H9 (cell line): ENCODE data around the gene TREM1. TPM values are rescaled to one million over a fixed set of nuclear protein-coding genes. Genes with fewer than 3 reads are reported as not detected.

Experiments used
- DNase-seq: peaks from one replicate; pipeline ENCODE4 v3.0.0-alpha.2; 2017
- H2AFZ ChIP-seq: one replicate; pipeline ENCODE4 v1.6.1; 2013; ENCODE audit warnings: mild to moderate bottlenecking, low read length, control low read depth, moderate library complexity
- H2AK5ac ChIP-seq: 2 replicates; pipeline ENCODE4 v1.6.1; 2013; ENCODE audit warnings: low read length, control low read depth, mixed read lengths; ENCODE audit not compliant: insufficient read length
- H2BK120ac ChIP-seq: one replicate; pipeline ENCODE4 v1.6.1; 2013; ENCODE audit warnings: low read depth, mild to moderate bottlenecking, low read length, control low read depth, inconsistent platforms; ENCODE audit not compliant: poor library complexity, severe bottlenecking
- H2BK12ac ChIP-seq: 2 replicates; pipeline ENCODE4 v1.6.1; 2013; ENCODE audit warnings: low read length, control low read depth, mixed read lengths, low read depth; ENCODE audit not compliant: insufficient read length
- H2BK15ac ChIP-seq: 2 replicates; pipeline ENCODE4 v1.6.1; 2013; ENCODE audit warnings: low read depth, low read length, control low read depth
- H2BK20ac ChIP-seq: one replicate; pipeline ENCODE4 v1.6.1; 2013; ENCODE audit warnings: low read depth, mild to moderate bottlenecking, low read length, control low read depth, inconsistent platforms; ENCODE audit not compliant: poor library complexity, severe bottlenecking
- H2BK5ac ChIP-seq: 2 replicates; pipeline ENCODE4 v1.6.1; 2013; ENCODE audit warnings: low read length, control low read depth, mixed read lengths; ENCODE audit not compliant: insufficient read length
- H3K14ac ChIP-seq: 2 replicates; pipeline ENCODE4 v1.6.1; 2013; ENCODE audit warnings: low read length, control low read depth; ENCODE audit not compliant: insufficient read depth
- H3K18ac ChIP-seq: 2 replicates; pipeline ENCODE4 v1.6.1; 2013; ENCODE audit warnings: low read depth, mild to moderate bottlenecking, mixed read lengths, low read length, control low read depth; ENCODE audit not compliant: insufficient read length
- H3K23ac ChIP-seq: 2 replicates; pipeline ENCODE4 v1.6.1; 2013; ENCODE audit warnings: low read length, control low read depth, mixed read lengths, low read depth; ENCODE audit not compliant: insufficient read length
- H3K23me2 ChIP-seq: 2 replicates; pipeline ENCODE4 v1.6.1; 2013; ENCODE audit warnings: low read depth, mild to moderate bottlenecking, mixed read lengths, low read length, control low read depth; ENCODE audit not compliant: insufficient read length, poor library complexity, severe bottlenecking
- H3K27ac ChIP-seq: 2 replicates; pipeline ENCODE4 v1.5.1; 2013; ENCODE audit warnings: low read length, control low read depth, mixed read lengths, low read depth; ENCODE audit not compliant: insufficient read length
- H3K27me3 ChIP-seq: 2 replicates; pipeline ENCODE4 v1.6.1; 2013; ENCODE audit warnings: low read length, control low read depth, inconsistent platforms; ENCODE audit not compliant: insufficient read depth
- H3K4ac ChIP-seq: 2 replicates; pipeline ENCODE4 v1.6.1; 2013; ENCODE audit warnings: low read depth, mild to moderate bottlenecking, control low read depth, inconsistent platforms, low read length, moderate library complexity
- H3K4me1 ChIP-seq: 2 replicates; pipeline ENCODE4 v1.6.1; 2013; ENCODE audit warnings: low read length, control low read depth, inconsistent platforms; ENCODE audit not compliant: insufficient read depth
- H3K4me2 ChIP-seq: 2 replicates; pipeline ENCODE4 v1.6.1; 2013; ENCODE audit warnings: low read length, control low read depth, mixed read lengths; ENCODE audit not compliant: insufficient read length, insufficient read depth
- H3K56ac ChIP-seq: 2 replicates; pipeline ENCODE4 v1.6.1; 2013; ENCODE audit warnings: low read depth, mild to moderate bottlenecking, mixed read lengths, low read length, control low read depth; ENCODE audit not compliant: insufficient read length
- H3K79me1 ChIP-seq: 2 replicates; pipeline ENCODE4 v1.6.1; 2013; ENCODE audit warnings: low read depth, mild to moderate bottlenecking, moderate library complexity, low read length, control low read depth, inconsistent platforms; ENCODE audit not compliant: insufficient read depth, poor library complexity, severe bottlenecking
- H3K79me2 ChIP-seq: 2 replicates; pipeline ENCODE4 v1.6.1; 2013; ENCODE audit warnings: low read length, control low read depth, inconsistent platforms; ENCODE audit not compliant: insufficient read depth
- H3K9ac ChIP-seq: 2 replicates; pipeline ENCODE4 v1.6.1; 2013; ENCODE audit warnings: low read length, control low read depth, mixed read lengths; ENCODE audit not compliant: insufficient read length; ENCODE audit errors: extremely low read depth
- H3K9me3 ChIP-seq: one replicate; pipeline ENCODE4 v1.6.1; 2013; ENCODE audit warnings: low read depth, low read length, inconsistent platforms; ENCODE audit not compliant: control insufficient read depth
- H3T11ph ChIP-seq: one replicate; pipeline ENCODE4 v1.6.1; 2013; ENCODE audit warnings: mild to moderate bottlenecking, low read length, control low read depth, inconsistent platforms
- H4K20me1 ChIP-seq: one replicate; pipeline ENCODE4 v1.6.1; 2013; ENCODE audit not compliant: control insufficient read depth, insufficient read length, insufficient read depth
- H4K5ac ChIP-seq: 2 replicates; pipeline ENCODE4 v1.6.1; 2013; ENCODE audit warnings: low read depth, mild to moderate bottlenecking, mixed read lengths, low read length, control low read depth; ENCODE audit not compliant: insufficient read length
- H4K8ac ChIP-seq: replicated peaks from 2 replicates; pipeline ENCODE4 v1.6.1; 2013; ENCODE audit warnings: low read length, control low read depth, mixed read lengths, low read depth; ENCODE audit not compliant: insufficient read length
- H4K91ac ChIP-seq: 2 replicates; pipeline ENCODE4 v1.6.1; 2013; ENCODE audit warnings: low read depth, mild to moderate bottlenecking, moderate library complexity, mixed read lengths, low read length, control low read depth; ENCODE audit not compliant: insufficient read length
- H3K27ac Mint-ChIP-seq, 3 experiments: 2 replicates in 2 of 3; 3 replicates in 1 of 3; pipeline ENCODE4 v1.8.0; 2020 to 2021; ENCODE audit warnings: mixed read lengths in 3 of 3, mild to moderate bottlenecking in 1 of 3, moderate library complexity in 1 of 3
- H3K27me3 Mint-ChIP-seq: 2 replicates; pipeline ENCODE4 v1.8.0; 2021; ENCODE audit warnings: low read depth, mild to moderate bottlenecking, moderate library complexity, mixed read lengths
- H3K36me3 Mint-ChIP-seq, 3 experiments: 2 replicates in 2 of 3; 3 replicates in 1 of 3; pipeline ENCODE4 v1.8.0; 2020 to 2021; ENCODE audit warnings: low read depth in 3 of 3, mixed read lengths in 3 of 3; ENCODE audit not compliant: insufficient read depth in 1 of 3
- H3K4me1 Mint-ChIP-seq, 2 experiments: 2 replicates each; pipeline ENCODE4 v1.8.0; 2020; ENCODE audit warnings: mixed read lengths in 2 of 2
- H3K4me3 Mint-ChIP-seq, 2 experiments: 2 replicates in 1 of 2; 3 replicates in 1 of 2; pipeline ENCODE4 v1.8.0; 2020 to 2021; ENCODE audit warnings: mild to moderate bottlenecking in 2 of 2, mixed read lengths in 2 of 2, moderate library complexity in 1 of 2
- H3K9me3 Mint-ChIP-seq, 2 experiments: 2 replicates in 1 of 2; 3 replicates in 1 of 2; pipeline ENCODE4 v1.8.0; 2020; ENCODE audit warnings: mild to moderate bottlenecking in 2 of 2, mixed read lengths in 2 of 2, moderate library complexity in 1 of 2
- CTCF ChIP-seq: fragments of 200-600 bp; sonication (generic); conservative IDR thresholded peaks from 3 replicates; pipeline ENCODE4 v1.8.0; 2021; ENCODE audit warnings: antibody characterized with exemption, mild to moderate bottlenecking
- WGBS: extraction: QIAGEN DNeasy Blood & Tissue Kit; methylation state at CpG from one replicate; pipeline ENCODE4 v1.1.7; 2013; ENCODE audit warnings: missing lambda C conversion rate, low lambda C conversion rate, mixed read lengths; ENCODE audit not compliant: insufficient read length; ENCODE audit errors: extremely low coverage; 5-methylcytosine and 5-hydroxymethylcytosine counted together
- total RNA-seq: library from RNA; stranded (reverse); gene quantifications from 2 replicates; pipeline ENCODE4 v1.2.1, GENCODE V29; 2021

The TREM1 gene
- total RNA-seq, 1 experiment from 2014 or later, result not detected

DNA sequence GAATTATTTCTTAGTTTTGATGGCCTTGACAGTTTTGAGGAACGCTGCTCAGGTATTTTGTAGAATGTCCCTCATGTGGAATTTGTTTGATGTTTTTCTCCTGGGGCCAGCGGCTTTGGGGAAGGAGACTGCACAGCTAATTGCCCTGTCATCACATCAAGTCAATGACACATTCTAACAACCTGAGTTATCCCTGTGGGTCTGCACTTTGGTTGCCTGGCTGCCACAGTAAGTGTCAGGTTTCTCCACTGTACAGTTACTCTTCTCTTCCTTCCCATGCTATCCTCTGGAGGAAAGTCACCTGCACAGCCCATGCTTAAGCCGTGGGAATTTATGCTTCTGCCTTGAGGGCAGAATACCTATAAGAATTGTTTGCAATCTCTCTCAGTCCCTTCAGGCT, 59.7 kb downstream of the TREM1 start:
- no peak overlapping the region for H3T11ph ChIP-seq
- H2BK120ac ChIP-seq, result no peak overlapping the region
- no peak overlapping the region for H3K27ac Mint-ChIP-seq
- no peaks in the 10 kb centered on the region for H3K79me1 ChIP-seq
- DNase-seq, result no peak
- H3K4me3 Mint-ChIP-seq, result no peak overlapping the region
- H3K27ac ChIP-seq, result no peak overlapping the region
- no peak overlapping the region for H3K4me2 ChIP-seq
- no peak overlapping the region for H2BK20ac ChIP-seq
- no peak overlapping the region for H3K4ac ChIP-seq
- H2AK5ac ChIP-seq, result no peak overlapping the region
- H3K23ac ChIP-seq, result no peak overlapping the region
- no peak overlapping the region for H2BK15ac ChIP-seq
- H4K8ac ChIP-seq, result no peak overlapping the region
- TF ChIP-seq CTCF, result no peak
- no peak overlapping the region for H2BK5ac ChIP-seq
- H4K20me1 ChIP-seq, result no peaks in the 10 kb centered on the region
- no peak overlapping the region for H3K14ac ChIP-seq
- H3K56ac ChIP-seq, result no peak overlapping the region
- no peak overlapping the region for H4K91ac ChIP-seq
- H3K23me2 ChIP-seq, result no peaks in the 10 kb centered on the region
- WGBS, result no CpG with 5 or more reads among the region's 3 CpGs
- H3K18ac ChIP-seq, result no peak overlapping the region
- no peak overlapping the region for H3K9ac ChIP-seq
- no peaks in the 10 kb centered on the region for H3K9me3 Mint-ChIP-seq
- H4K5ac ChIP-seq, result no peak overlapping the region
- H3K27me3 ChIP-seq, result no peaks in the 10 kb centered on the region
- peaks cover 15% of the 10 kb centered on the region; the same call in 1 of the 2 replicates for H3K27me3 Mint-ChIP-seq
- no peaks in the 10 kb centered on the region for H3K9me3 ChIP-seq
- H2AFZ ChIP-seq, result no peak overlapping the region
- no peak overlapping the region for H2BK12ac ChIP-seq
- peaks cover 2 to 6% of the 10 kb centered on the region in 2 experiments; a peak in 2 of 4 replicates for H3K4me1 Mint-ChIP-seq
- H3K36me3 Mint-ChIP-seq, result no peaks in the 10 kb centered on the region; a peak in 1 of 7 replicates
- no peaks in the 10 kb centered on the region for H3K4me1 ChIP-seq
- H3K79me2 ChIP-seq, result no peaks in the 10 kb centered on the region
